ENCODE results near the gene SEC61B.

DNA sequence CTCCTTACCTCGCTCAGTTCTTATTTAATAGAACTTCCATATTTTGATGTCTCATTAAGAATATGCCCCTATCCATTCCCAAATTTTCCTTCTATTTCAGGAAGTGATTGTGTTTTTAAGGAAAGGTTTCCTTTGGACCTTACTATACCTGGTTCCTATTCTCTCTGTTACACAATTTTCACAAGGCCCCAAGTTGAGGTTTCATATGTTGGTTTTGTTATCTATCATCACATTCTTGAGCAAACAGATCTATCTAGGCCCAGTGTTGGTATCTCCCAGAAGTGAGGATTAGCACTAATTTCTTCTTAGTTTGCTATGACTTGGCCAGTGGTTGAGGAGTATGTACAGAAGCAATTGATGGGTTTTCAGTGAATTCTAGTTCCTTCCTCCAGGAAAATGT lies 41.9 kb upstream of the SEC61B start:
- no peak for TF ChIP-seq CTCF (IDR thresholded peaks at IDR 0.05)
- no peak for TF ChIP-seq POLR2A (IDR thresholded peaks at IDR 0.05)
